Activated naive CD4-positive, alpha-beta T cell treated with anti-CD3 and anti-CD28 coated beads, Interleukin-2, amount 10 ng/mL, durations not matched to agents 5 hours and 36 hours (primary cell): ENCODE measurements around the gene HIVEP2. TPM values are rescaled to one million over a fixed set of nuclear protein-coding genes. Genes with fewer than 3 reads are reported as not detected.

Experiments used
- total RNA-seq, 2 experiments: library from RNA; stranded (reverse); gene quantifications; one replicate each; pipeline ENCODE4 v1.2.3, GENCODE V29; 2021

The HIVEP2 gene
- 10 to 100 TPM; 26.0 to 32.4 TPM for total RNA-seq

GRCh38 chr6:142945049-142945445, at the start of gene HIVEP2:
HIVEP2 (minus strand) TSS chr6:142945176; CDS start chr6:142774738, 170,438 bp downstream.

Other genes with a start within 250 kb of the HIVEP2 start
- gene AIG1, start 115.7 kb upstream of the HIVEP2 start, total RNA-seq = 10 to 100 TPM; 10.2 to 11.3 TPM